ENCODE data around the gene SLC1A3.
"Not testable (repeated sequence)": the region's sequence is repeated elsewhere in the genome, so short reads cannot be mapped to it uniquely, and the experiment has no call there.

SLC1A3 gene

DNA sequence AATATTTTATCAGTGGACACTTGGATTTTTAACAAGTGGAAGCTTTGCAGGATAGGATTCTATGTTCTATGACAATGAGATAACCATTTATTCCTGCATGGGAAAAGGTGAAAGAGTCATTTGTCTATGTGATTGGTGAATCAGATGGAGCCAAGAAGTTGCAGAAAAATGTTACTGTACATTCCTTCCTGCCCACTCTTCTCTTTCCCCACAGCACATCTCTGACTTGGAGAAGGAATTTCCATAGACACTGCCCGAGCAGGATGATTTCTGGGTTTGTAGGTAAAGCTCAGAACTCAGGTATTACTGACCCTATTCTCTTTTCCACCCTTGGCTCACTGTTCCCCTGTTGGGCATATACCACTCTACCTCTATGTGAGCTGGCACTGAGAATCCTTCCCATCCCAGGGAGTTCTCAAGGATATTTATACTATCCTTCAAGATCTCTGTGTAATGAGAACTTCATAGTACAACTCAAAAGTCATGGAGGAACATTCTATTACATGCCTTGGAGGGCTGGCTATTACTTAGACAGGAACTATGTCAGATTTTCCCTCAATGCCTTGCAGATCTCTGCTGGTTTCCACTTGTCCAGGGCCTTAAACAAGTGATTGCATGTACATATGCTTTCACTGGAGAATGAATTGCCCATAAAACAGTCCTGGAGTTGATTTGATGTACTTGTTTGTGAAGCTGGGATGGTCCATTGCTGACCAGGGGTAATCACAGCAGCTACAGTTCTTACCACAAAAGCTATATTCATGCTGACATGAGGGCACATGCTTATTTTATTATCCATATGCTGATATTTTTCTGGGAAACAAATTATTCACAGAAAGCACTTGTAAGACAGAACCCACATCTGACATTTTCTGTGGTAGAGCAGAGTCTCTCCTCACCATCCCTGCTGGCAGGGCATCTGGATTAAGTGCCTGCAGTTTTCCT, 24.1 kb downstream of the SLC1A3 start:
- DNase-seq (ENCODE audit: low read depth), result no peak

- no peak for DNase-seq (ENCODE audit: low read depth)
Observed at GRCh38 chr5:36631154-36631553, 24.7 kb downstream of the SLC1A3 start.

DNA sequence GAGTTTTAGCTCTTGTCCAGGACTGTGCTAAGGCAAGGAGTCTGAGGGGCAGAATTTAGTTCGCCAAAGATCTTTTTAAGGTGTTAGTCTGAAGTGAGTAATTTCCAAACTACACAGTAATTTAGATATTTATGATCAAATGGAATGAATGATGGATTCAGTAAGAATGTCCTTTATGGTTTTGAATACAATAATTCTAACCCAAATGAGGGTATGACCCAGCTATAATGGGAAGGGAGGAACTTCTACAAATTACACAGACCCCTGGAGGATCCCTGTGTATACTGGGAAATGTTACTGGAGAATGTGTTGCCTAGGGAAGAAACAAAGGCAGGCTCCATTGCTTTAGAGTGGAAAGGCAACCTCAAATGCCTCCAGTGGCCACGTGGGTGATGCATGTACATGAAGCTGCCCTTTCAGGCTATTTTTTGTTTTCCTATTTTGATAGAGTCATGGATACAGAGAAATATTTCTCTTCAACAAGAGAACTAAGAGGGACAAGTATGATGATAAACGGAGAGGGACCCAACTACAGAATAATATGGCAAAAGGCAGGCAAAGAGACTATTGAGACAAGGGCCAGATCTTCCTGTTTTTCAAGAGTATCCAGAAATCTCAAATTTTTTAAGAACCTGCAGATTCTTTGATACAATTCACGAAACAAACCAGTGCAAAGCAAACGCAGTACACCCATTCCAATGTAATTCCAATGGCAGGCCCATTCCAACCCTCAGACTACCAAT, 25.4 kb downstream of the SLC1A3 start:
- DNase-seq (ENCODE audit: low read depth), result no peak

- DNase-seq (ENCODE audit: low read depth), result no peak
Observed at GRCh38 chr5:36632363-36632664, 25.9 kb downstream of the SLC1A3 start.

DNA sequence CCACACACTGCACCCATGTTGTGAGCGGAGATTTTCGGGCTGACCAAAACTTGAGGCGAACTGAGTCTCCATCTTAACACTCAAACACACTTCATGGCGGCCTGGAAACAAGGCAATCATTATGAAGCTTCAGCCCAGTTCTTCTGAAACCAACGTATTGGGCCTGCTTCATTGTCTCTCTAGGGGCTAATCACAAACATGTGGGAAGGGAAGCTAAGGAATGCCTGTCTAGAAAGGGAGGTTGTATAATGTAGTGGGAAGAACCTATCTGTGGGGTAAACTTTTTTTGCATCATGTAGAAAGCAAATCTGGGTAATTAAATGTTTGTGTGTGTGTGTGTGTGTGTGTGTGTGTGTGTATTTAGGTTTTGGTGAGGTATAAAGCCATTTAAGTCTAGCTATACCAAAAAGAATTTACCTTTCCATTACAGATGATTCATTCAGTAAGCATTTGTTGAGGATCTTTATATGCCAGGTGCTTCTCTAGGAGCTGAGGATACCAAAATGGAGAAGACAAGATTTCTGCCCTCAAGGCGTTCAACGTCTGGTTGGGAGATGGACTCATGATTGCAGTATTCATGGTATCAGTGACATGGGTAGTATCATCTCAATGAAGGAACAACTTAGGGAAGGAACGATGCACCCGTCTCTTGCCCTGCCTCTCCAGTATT, 29.4 kb downstream of the SLC1A3 start:
- DNase-seq (ENCODE audit: low read depth), result no peak

DNA sequence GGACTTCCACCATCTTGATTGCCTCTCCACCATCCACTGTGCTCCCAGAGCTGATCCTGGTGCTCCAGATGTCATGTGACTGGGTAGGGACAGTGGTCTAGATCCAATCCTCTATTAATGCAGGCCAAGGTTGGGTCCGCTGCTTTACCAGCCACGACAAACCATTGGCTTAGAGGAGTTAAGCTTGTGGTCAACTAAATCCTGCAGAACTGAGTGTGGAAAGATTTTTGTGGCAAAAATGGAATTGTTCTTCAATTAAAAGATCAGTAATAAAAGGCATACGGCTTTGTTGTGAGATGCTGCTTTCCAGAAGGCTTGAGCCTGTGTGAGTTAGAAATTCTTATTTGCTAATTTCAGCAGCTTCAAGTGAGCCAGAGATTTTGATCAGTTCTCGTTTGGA, 30.7 kb downstream of the SLC1A3 start:
- no peak for DNase-seq (ENCODE audit: low read depth)

- DNase-seq (ENCODE audit: low read depth), result no peak
Observed at GRCh38 chr5:36637516-36637915, 31.1 kb downstream of the SLC1A3 start.

GRCh38 chr5:36638056-36638455, 31.6 kb downstream of the SLC1A3 start:
- no peak for DNase-seq (ENCODE audit: low read depth)

DNA sequence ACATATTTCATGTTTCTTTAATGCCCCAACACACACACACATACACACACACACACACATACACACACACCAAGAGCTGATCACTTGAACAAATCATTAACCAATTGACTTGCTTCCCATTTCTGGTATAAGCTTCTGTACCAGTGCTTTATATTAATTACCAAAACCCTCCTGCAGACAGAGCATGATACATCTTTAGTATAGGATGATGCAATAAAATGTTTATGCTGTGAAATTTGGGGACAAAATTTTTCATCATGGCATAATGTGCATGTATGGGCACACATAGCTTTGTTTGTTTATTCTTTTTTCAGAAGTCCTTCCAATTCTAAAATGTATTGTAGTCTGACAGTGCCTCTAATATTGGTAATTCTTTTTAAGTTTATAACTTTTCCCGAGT, 34.5 kb downstream of the SLC1A3 start:
- no peak for DNase-seq (ENCODE audit: low read depth)

GRCh38 chr5:36641431-36641830, 35.0 kb downstream of the SLC1A3 start:
- DNase-seq (ENCODE audit: low read depth), result no peak

- DNase-seq (ENCODE audit: low read depth), result no peak
Observed at GRCh38 chr5:36642089-36642488, 35.7 kb downstream of the SLC1A3 start.

GRCh38 chr5:36643162-36643561, 36.8 kb downstream of the SLC1A3 start:
- no peak for DNase-seq (ENCODE audit: low read depth)

DNA sequence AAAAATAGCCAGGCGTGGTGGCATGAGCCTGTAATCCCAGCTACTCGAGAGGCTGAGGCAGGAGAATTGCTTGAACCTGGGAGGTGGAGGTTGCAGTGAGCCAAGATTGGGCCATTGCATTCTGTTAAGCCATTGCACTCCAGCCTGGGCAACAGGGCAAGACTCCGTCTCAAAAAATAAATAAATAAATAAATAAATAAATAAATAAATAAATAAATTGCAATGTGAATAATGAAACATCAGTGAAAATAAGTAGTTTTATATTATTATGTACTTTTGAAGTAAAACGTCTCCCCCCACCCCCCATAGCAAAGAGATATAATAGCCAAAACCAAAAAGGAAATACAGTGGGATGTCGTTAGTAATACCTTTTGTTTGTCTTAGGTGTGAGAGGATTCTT, 37.4 kb downstream of the SLC1A3 start:
- DNase-seq (ENCODE audit: low read depth), result not testable (repeated sequence)

DNA sequence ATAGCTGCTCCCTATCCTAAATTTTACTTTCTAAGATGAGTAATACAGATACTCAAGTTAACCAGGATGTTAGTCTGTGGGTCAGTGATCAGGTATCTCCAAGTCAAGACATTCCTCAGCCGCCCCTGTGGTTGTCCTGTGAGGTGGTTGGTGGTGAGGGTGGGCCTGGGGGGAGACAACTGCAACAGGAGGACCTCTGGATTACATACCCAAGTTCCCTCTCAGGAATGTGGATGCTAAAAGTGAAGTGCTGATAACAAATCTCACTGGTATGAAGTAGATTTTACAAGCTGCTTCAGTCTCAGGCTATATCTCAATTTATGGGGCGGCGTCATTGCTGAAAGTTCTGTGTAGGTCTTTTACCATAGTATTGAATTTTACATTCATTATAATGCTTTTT, 38.3 kb downstream of the SLC1A3 start:
- DNase-seq (ENCODE audit: low read depth), result no peak

DNA sequence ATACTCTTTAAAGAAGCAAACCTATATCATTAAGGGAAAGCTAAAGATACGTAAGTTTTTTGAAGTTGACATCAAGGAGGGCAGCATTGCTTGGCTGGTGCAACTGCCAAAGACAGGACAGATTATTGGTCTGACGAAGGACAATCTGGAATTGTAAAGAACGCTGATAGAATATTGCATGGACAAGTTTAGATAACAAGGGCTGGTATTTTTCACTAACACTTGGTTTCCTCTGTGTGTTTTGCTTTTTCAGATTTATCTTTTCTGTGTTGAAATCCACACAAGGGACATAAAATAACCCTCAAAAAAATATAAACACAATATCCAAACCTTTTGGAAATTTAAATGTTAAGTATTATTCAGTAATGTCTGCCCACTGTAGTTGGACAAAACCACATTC, 39.7 kb downstream of the SLC1A3 start:
- no peak for DNase-seq (ENCODE audit: low read depth)

GRCh38 chr5:36646507-36647023, 40.2 kb downstream of the SLC1A3 start:
- no peak for DNase-seq (ENCODE audit: low read depth)

DNA sequence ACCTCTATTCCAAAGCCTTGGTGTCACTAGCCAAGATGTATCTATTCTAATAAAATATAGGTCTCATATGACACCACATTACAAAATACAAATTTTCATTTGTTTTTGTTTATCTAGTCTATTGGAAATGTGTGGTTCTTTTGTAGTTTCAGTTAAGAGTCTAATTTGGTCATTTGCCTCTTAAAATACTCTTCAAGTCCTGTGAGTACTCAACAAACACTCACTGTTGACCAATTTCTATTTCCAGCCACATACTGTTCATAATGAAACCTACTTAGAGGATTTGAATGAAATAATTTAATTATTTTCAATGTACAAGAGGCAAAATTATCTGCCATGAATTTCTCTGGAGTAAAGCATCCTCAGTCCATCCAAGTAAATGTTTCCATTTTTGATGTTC, 40.6 kb downstream of the SLC1A3 start:
- DNase-seq (ENCODE audit: low read depth), result no peak

DNA sequence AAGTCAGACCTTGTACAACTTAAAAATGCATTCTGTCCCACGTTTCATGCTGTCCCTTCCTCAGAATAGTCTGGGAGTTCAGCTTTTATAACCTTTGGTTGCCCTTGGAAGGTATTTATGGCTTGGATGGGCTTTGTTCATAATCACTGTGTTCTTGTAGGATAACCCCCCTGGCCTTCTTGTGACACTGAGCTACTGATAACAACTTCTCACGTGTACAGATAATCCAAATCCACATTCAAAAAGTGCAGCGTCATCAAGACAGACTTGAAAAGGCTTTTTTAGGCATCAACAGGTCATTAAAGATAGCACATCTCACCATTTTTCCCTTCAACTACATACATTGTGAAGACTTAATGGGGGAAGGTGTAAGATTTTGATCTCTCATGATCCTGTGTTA, 42.0 kb downstream of the SLC1A3 start:
- no peak for DNase-seq (ENCODE audit: low read depth)

- DNase-seq (ENCODE audit: low read depth), result no peak
Observed at GRCh38 chr5:36651761-36652685, 45.6 kb downstream of the SLC1A3 start.

GRCh38 chr5:36653044-36653705, 46.8 kb downstream of the SLC1A3 start:
- no peak for DNase-seq (ENCODE audit: low read depth)

DNA sequence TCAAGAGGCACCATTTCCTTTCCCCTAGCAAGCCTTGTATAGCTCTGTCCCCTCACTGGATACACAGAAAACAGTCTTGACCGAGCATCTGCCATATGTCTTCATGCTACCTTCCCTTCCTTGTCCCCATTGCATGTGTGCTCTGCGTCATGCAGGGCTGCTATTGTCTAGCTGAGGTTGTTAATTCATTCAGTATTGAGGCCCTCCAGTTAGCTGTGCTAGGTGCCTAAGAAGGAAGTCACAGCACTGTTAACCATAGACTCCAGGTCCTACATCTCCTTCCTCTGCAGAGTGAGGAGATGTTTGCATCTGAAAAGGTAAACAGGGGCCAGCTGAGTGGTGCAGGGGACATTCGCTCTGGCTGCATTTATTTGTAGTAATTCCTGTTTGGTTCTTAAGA, 48.2 kb downstream of the SLC1A3 start:
- DNase-seq (ENCODE audit: low read depth), result no peak

All from HS-5 (cell line).